Measurements from ENCODE around the gene DNAH7. TPM values are rescaled to one million over a fixed set of nuclear protein-coding genes. Genes with fewer than 3 reads are reported as not detected.
"Not testable (repeated sequence)": the region's sequence is repeated elsewhere in the genome, so short reads cannot be mapped to it uniquely, and the experiment has no call there.

The DNAH7 gene
- total and polyA plus RNA-seq, 2 of the 13 experiments (the other 11 are each of a cell fraction or from before 2014, with no cell fraction given), result 0.09 TPM; not detected in 1

DNA sequence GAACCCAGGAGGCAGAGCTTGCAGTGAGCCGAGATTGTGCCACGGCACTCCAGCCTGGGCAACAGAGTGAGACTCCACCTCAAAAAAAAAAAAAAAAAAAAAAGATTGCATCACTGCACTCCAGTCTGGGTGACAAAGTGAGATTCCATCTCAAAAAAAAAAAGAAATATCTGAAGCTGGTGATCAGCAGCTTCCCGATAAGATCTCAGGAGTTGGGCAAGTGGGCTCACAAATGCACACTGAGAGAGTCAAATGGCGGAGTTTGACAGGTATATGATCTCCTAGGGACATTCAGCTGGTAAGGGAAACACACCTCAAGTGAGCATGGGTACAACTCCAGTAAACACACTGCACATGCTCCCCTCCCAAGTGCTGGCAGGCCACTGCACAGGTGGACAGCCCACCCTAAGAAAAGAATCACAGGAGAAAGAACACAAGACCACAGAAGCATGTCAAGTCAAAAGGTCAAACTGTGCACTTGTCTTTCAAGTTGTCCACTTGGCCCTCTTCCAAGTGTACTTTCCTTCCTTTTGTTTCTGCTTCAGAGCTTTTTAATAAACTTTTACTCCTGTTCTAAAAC lies 151.5 kb downstream of the DNAH7 start:
- CTCF ChIA-PET (ENCODE audit: low intra/inter-chr PET ratio, low total read pairs); H3K27me3 ChIP-seq (ENCODE audit: control insufficient read depth in 1 of 2, insufficient read depth in 2 of 2, low read length in 2 of 2); intact Hi-C loops (cut with micrococcal nuclease; ENCODE audit: unreplicated experiment); in situ Hi-C loops (cut with HindIII; ENCODE audit: extremely low pct_ligation_motif_present, low pct_unique_long_range_greater_than_20kb); BruUV-seq (replicated peaks); FAIRE-seq; H3K4me3 ChIP-seq (replicated peaks in 1 of 3; ENCODE audit: insufficient read depth in 1 of 3, low read depth in 2 of 3, low read length in 3 of 3); H3K36me3 ChIP-seq (replicated peaks in 1 of 2; ENCODE audit: control insufficient read depth in 1 of 2, insufficient read depth in 2 of 2, low read length in 2 of 2); POLR2A ChIA-PET; H3K9me3 ChIP-seq (ENCODE audit: low read length); H3K4me1 ChIP-seq (ENCODE audit: insufficient read depth, low read length); ATAC-seq; H3K27ac ChIP-seq (ENCODE audit: extremely low read length, insufficient read depth, low read length); H3K79me2 ChIP-seq (ENCODE audit: insufficient read depth, low read length); H3K9ac ChIP-seq (ENCODE audit: insufficient read depth, low read depth, low read length); H2AFZ ChIP-seq (ENCODE audit: low read length); H3K4me2 ChIP-seq (ENCODE audit: low read depth, low read length); DNase-seq (ENCODE audit: low spot score); H4K20me1 ChIP-seq (ENCODE audit: insufficient read depth, low read length): not testable (repeated sequence)
- 9% methylated on average over 4 of the region's 4 CpGs for WGBS (ENCODE audit: low lambda C conversion rate)

DNA sequence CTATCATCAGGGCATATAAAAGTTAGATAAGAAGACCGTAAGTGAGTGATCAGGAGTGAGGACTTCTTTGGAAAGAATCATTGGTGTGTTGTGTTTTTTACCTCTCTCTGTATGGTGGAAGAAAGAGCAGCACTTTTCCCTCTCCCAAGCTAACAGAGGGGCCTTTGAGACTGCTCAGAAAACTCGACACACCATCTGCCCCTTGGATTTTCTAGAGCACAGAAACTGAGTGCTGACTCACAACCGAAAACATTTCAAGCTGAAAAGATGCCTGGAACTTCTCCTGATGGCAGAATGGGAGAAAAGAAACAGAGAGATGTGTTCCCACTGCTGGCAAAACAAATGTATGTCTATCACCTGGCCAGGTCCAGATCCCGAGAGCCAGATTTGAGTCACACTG lies 156.6 kb downstream of the DNAH7 start:
- ATAC-seq (no peak), FAIRE-seq (no peak), DNase-seq (ENCODE audit: low spot score) (no peak)
- Histone ChIP-seq H3K27ac (ENCODE audit: extremely low read length, insufficient read depth, low read length) (no peak overlapping the region), H3K4me2 (ENCODE audit: low read depth, low read length) (no peak overlapping the region), H3K36me3 (replicated peaks in 1 of 2; ENCODE audit: control insufficient read depth in 1 of 2, insufficient read depth in 2 of 2, low read length in 2 of 2) (no peaks in the 10 kb centered on the region), H2AFZ (ENCODE audit: low read length) (no peak overlapping the region), H3K4me3 (replicated peaks in 1 of 3; ENCODE audit: insufficient read depth in 1 of 3, low read depth in 2 of 3, low read length in 3 of 3) (no peak overlapping the region), H4K20me1 (ENCODE audit: insufficient read depth, low read length) (no peaks in the 10 kb centered on the region), H3K79me2 (ENCODE audit: insufficient read depth, low read length) (no peaks in the 10 kb centered on the region), H3K4me1 (ENCODE audit: insufficient read depth, low read length) (no peaks in the 10 kb centered on the region), H3K9ac (ENCODE audit: insufficient read depth, low read depth, low read length) (no peak overlapping the region), H3K9me3 (ENCODE audit: low read length) (no peaks in the 10 kb centered on the region), H3K27me3 (ENCODE audit: control insufficient read depth in 1 of 2, insufficient read depth in 2 of 2, low read length in 2 of 2) (no peaks in the 10 kb centered on the region)
- intact Hi-C loops (cut with micrococcal nuclease; ENCODE audit: unreplicated experiment) (no loop called here), in situ Hi-C loops (cut with HindIII; ENCODE audit: extremely low pct_ligation_motif_present, low pct_unique_long_range_greater_than_20kb) (no loop called here)
- CTCF ChIA-PET (ENCODE audit: low intra/inter-chr PET ratio, low total read pairs), result no interaction called here
- BruUV-seq (replicated peaks), result no TSS peak
- WGBS (ENCODE audit: low lambda C conversion rate), result 5% methylated on average over 4 of the region's 4 CpGs
- POLR2A ChIA-PET, result no interaction called here
- TF ChIP-seq SIX4 (CRISPR knock-in tag; IDR thresholded peaks at IDR 0.05), result no peak

DNA sequence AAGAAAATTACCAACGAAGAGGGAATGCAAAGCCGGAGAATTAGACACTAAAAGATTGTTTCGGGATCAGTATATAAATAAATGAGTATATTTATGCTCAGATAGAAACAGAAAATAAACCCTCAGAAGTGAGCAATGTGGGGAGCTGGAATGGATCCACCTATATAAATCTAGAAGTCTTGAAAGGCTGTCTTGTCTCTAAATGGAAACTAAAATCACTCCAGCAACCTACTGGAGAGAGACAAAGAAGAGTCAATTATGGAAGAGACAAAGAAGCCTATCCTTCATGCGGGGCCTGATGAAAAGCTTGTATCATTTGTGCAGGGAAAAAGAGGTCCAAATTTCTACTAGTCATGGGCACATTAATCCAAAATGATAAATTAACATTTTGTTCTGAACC lies 158.1 kb downstream of the DNAH7 start:
- ATAC-seq (no peak), FAIRE-seq (no peak), DNase-seq (ENCODE audit: low spot score) (no peak)
- no peaks in the 10 kb centered on the region for H4K20me1 ChIP-seq (ENCODE audit: insufficient read depth, low read length)
- no peak overlapping the region for H2AFZ ChIP-seq (ENCODE audit: low read length)
- H3K9me3 ChIP-seq (ENCODE audit: low read length), result no peaks in the 10 kb centered on the region
- no peaks in the 10 kb centered on the region for H3K36me3 ChIP-seq (replicated peaks in 1 of 2; ENCODE audit: control insufficient read depth in 1 of 2, insufficient read depth in 2 of 2, low read length in 2 of 2)
- no peak overlapping the region for H3K9ac ChIP-seq (ENCODE audit: insufficient read depth, low read depth, low read length)
- no peak overlapping the region for H3K4me2 ChIP-seq (ENCODE audit: low read depth, low read length)
- no peaks in the 10 kb centered on the region for H3K4me1 ChIP-seq (ENCODE audit: insufficient read depth, low read length)
- intact Hi-C loops (cut with micrococcal nuclease; ENCODE audit: unreplicated experiment), result no loop called here
- H3K27ac ChIP-seq (ENCODE audit: extremely low read length, insufficient read depth, low read length), result no peak overlapping the region
- no peaks in the 10 kb centered on the region for H3K27me3 ChIP-seq (ENCODE audit: control insufficient read depth in 1 of 2, insufficient read depth in 2 of 2, low read length in 2 of 2)
- in situ Hi-C loops (cut with HindIII; ENCODE audit: extremely low pct_ligation_motif_present, low pct_unique_long_range_greater_than_20kb), result no loop called here
- 3% methylated on average over 4 of the region's 4 CpGs for WGBS (ENCODE audit: low lambda C conversion rate)
- ChIA-PET CTCF (ENCODE audit: low intra/inter-chr PET ratio, low total read pairs) (no interaction called here), POLR2A (no interaction called here)
- no peaks in the 10 kb centered on the region for H3K79me2 ChIP-seq (ENCODE audit: insufficient read depth, low read length)
- BruUV-seq (replicated peaks), result no TSS peak
- no peak overlapping the region for H3K4me3 ChIP-seq (replicated peaks in 1 of 3; ENCODE audit: insufficient read depth in 1 of 3, low read depth in 2 of 3, low read length in 3 of 3)
- TF ChIP-seq ZBTB21 (CRISPR knock-in tag; IDR thresholded peaks at IDR 0.05) (no peak), EEA1 (CRISPR knock-in tag; IDR thresholded peaks at IDR 0.05; ENCODE audit: borderline replicate concordance) (no peak), KLF12 (CRISPR knock-in tag; IDR thresholded peaks at IDR 0.05; ENCODE audit: borderline replicate concordance) (no peak), ZNF20 (CRISPR knock-in tag; IDR thresholded peaks at IDR 0.05) (no peak), NFYB (CRISPR knock-in tag; IDR thresholded peaks at IDR 0.05) (no peak), ZMYM2 (CRISPR knock-in tag; IDR thresholded peaks at IDR 0.05) (no peak), ATF1 (CRISPR knock-in tag; IDR thresholded peaks at IDR 0.05) (no peak)
- TF ChIP-seq, protein P1, sequence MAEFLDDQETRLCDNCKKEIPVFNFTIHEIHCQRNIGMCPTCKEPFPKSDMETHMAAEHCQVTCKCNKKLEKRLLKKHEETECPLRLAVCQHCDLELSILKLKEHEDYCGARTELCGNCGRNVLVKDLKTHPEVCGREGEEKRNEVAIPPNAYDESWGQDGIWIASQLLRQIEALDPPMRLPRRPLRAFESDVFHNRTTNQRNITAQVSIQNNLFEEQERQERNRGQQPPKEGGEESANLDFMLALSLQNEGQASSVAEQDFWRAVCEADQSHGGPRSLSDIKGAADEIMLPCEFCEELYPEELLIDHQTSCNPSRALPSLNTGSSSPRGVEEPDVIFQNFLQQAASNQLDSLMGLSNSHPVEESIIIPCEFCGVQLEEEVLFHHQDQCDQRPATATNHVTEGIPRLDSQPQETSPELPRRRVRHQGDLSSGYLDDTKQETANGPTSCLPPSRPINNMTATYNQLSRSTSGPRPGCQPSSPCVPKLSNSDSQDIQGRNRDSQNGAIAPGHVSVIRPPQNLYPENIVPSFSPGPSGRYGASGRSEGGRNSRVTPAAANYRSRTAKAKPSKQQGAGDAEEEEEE (CRISPR knock-in tag; IDR thresholded peaks at IDR 0.05; ENCODE audit: borderline replicate concordance), result no peak

All from HepG2 (cell line).